HL-60 (cell line): ENCODE results near the gene TBX4.

Experiments used
- DNase-seq, 2 experiments: peaks; one replicate each; pipeline ENCODE4 v3.0.0-alpha.2; 2010 to 2020; ENCODE audit warnings: low read depth in 1 of 2, low spot score in 1 of 2
- H3K27ac ChIP-seq: fragments of 250-450 bp; sonication (Bioruptor Pico); replicated peaks from 2 replicates; pipeline ENCODE4 v1.5.1; 2020; ENCODE audit warnings: mild to moderate bottlenecking, moderate library complexity
- H3K27me3 ChIP-seq: fragments of 250-450 bp; sonication (Bioruptor Pico); 2 replicates; pipeline ENCODE4 v1.5.1; 2021; ENCODE audit warnings: mild to moderate bottlenecking, moderate library complexity; ENCODE audit not compliant: insufficient read depth, poor library complexity, severe bottlenecking
- H3K4me3 ChIP-seq: replicated peaks from 2 replicates; pipeline ENCODE4 v1.5.1; 2011; ENCODE audit warnings: mild to moderate bottlenecking, control low read depth, low read length; ENCODE audit not compliant: insufficient read depth
- CTCF ChIP-seq: IDR thresholded peaks from one replicate; pipeline ENCODE4 v1.5.1; 2011; ENCODE audit warnings: low read length, control low read depth, inconsistent platforms; ENCODE audit not compliant: insufficient read depth
- GABPA ChIP-seq: IDR thresholded peaks from 2 replicates; pipeline ENCODE4 v1.6.1; 2012; ENCODE audit warnings: low read depth
- POLR2AphosphoS5 ChIP-seq: IDR thresholded peaks from 2 replicates; pipeline ENCODE4 v1.6.1; 2012; ENCODE audit warnings: low read depth
- REST ChIP-seq: IDR thresholded peaks from 2 replicates; pipeline ENCODE4 v1.6.1; 2012; ENCODE audit warnings: low read depth; ENCODE audit not compliant: insufficient replicate concordance
- SPI1 ChIP-seq: IDR thresholded peaks from 2 replicates; pipeline ENCODE4 v1.6.1; 2012; ENCODE audit warnings: low read depth, mild to moderate bottlenecking, borderline replicate concordance

Gene TBX4

GRCh38 chr17:61534414-61534813 lies 82.2 kb downstream of the TBX4 start:
- no peak overlapping the region for H3K4me3 ChIP-seq
- no peak overlapping the region for H3K27ac ChIP-seq
- DNase-seq: no peak
- TF ChIP-seq POLR2AphosphoS5 (no peak), REST (no peak), CTCF (no peak), SPI1 (no peak), GABPA (no peak)
- no peaks in the 10 kb centered on the region for H3K27me3 ChIP-seq
